ENCODE results near the gene OTUD4.
"Not testable (repeated sequence)": the region's sequence is repeated elsewhere in the genome, so short reads cannot be mapped to it uniquely, and the experiment has no call there.

OTUD4 gene

GRCh38 chr4:145180298-145181090 lies at the start of gene OTUD4:
TSS of gene OTUD4 (minus strand) at chr4:145180589. CDS start at chr4:145179973, 616 bp downstream.
- DNase-seq (ENCODE audit: low read depth) = peak; percentile 91

DNA sequence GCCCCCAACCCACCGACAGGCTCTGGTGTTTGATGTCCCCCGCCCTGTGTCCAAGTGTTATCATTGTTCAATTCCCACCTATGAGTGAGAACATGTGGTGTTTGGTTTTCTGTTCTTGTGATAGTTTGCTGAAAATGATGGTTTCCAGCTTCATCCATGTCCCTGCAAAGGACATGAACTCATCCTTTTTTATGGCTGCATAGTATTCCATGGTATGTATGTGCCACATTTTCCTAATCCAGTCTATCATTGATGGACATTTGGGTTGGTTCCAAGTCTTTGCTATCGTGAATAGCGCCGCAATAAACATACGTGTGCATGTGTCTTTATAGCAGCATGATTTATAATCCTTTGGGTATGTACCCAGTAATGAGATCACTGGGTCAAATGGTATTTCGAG lies 42.8 kb upstream of the OTUD4 start:
- not testable (repeated sequence) for DNase-seq (ENCODE audit: low read depth)

DNA sequence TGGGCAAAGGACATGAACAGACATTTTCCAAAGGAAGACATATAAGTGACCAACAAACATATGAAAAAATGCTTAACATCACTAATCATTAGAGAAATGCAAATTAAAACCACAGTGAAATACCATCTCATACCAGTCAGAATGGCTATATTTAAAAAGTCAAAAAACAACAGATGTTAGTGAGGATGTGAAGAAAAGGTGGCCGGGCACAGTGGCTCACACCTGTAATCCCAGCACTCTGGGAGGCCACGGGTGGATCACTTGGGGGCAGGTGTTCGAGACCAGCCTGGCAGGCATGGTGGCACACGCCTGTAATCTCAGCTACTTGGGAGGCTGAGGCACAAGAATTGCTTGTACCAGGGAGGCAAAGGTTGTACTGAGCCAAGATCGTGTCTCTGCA lies 41.1 kb upstream of the OTUD4 start:
- DNase-seq (ENCODE audit: low read depth) = not testable (repeated sequence)

GRCh38 chr4:145219090-145219489 lies 38.7 kb upstream of the OTUD4 start:
- no peak for DNase-seq (ENCODE audit: low read depth)

DNA sequence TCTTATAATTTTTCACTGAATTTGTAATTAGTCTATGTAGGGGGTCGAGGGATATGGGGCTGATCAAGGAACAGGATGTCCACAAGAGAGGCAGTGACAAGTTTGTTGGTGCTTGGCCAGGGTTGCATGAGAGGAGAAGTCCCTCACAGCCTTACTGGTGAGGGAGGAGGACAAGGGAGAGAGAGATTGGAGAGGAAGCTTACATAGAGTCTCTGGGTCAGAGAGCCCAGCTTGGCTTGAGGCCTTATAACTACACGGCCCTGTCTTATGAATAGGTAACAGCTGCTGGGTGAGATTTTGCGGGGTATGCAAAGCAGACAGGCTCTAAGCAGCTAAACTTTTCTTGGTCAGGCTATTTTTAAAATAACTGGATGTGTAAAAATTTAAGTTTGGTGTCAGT lies 37.9 kb upstream of the OTUD4 start:
- DNase-seq (ENCODE audit: low read depth) = no peak

GRCh38 chr4:145217349-145217748 lies 37.0 kb upstream of the OTUD4 start:
- no peak for DNase-seq (ENCODE audit: low read depth)

DNA sequence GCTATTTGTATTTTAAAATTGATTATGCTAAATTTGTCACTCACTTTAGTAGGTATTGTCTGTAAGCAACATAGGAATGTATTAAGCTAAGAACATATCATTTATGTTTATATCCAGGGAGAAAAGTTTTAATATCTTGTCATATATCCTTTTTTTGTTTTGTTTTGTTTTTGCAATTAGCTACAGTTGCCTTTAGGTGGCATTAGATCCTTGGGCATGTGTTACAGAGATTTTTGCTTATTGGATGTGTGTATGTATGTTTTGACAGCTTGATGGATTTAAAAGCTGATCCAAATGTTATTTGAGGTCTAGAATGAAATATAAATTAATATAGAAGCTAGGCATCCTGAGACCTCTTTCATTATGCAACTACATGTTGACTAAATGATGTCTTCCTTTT lies 36.1 kb upstream of the OTUD4 start:
- no peak for DNase-seq (ENCODE audit: low read depth)

DNA sequence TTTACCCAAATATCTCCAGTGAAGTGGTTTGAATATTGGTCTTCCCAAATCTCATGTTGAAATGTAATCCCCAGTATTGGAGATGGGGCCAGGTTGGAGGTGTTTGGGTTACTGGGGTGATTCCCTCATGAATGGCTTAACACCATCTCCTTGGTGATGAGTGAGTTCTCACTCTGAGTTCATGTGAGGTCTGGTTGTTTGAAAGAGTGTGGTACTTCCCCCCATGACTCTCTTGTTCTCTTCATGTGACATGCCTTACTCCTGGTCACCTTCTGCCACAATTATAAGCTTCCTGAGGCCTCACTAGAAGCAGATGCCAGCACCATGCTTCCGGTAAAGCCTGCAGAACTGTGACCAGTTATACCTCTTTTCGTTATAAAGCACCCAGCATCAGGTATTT lies 32.9 kb upstream of the OTUD4 start:
- DNase-seq (ENCODE audit: low read depth) = no peak

DNA sequence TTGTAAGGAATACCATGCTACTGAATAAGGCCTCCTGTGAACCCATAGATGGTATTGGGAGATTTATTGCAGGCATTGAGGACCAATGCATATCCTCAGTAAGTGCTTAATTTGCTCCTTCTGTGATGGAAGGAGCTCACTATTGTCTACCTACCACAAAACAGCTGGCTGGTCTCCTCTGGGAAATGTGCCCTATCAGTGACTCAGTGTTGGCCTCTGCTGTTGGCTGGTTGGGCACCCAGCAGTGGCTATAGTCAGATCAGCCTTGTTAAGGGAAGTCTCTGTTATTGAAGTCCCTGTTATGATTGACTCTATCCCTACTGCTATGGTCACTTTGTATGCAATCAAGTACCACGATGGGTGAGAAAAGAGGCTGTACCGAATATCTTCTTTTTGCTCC lies 27.5 kb upstream of the OTUD4 start:
- no peak for DNase-seq (ENCODE audit: low read depth)

DNA sequence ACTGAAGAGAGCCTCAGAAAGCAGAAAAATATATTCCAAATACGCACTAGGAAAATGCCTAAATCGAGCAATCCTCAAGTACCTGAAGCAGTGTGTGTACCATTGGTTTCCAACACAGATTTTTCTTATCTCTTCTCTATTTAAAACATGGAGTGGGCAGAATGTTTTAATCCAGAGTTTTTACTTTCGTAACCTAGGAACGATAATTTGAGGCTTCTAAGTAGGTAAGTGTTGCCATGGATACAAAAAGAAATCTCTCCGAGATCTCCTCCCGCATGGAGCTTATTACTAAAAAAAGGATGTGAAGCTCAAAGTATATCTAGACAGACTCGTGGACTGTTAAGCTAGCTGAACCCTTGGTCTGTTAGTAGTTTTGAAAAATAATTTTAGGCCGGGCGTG lies 23.0 kb upstream of the OTUD4 start:
- DNase-seq (ENCODE audit: low read depth) = no peak

GRCh38 chr4:145200366-145200765 lies 20.0 kb upstream of the OTUD4 start:
- DNase-seq (ENCODE audit: low read depth) = no peak

GRCh38 chr4:145199051-145199716 lies 18.8 kb upstream of the OTUD4 start:
- DNase-seq (ENCODE audit: low read depth) = no peak

DNA sequence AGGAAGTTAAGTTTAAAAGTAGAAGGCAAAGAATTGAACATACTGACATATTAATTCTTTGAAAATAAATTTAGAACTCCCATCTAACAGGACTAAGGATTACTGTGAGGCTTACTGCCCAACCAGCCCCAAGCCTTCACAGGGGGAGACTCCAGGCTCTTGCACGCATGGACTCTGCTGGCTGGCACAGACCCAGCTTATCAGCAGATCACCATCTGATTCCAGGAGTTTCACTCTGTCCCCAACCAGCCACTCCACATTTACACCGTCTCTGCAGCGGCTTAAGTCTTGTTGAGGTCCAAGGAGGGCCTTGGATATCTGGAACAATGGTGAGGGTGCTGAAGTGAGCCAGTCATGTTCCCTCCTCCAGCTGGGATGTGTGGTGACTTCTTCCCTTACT lies 16.4 kb upstream of the OTUD4 start:
- no peak for DNase-seq (ENCODE audit: low read depth)

DNA sequence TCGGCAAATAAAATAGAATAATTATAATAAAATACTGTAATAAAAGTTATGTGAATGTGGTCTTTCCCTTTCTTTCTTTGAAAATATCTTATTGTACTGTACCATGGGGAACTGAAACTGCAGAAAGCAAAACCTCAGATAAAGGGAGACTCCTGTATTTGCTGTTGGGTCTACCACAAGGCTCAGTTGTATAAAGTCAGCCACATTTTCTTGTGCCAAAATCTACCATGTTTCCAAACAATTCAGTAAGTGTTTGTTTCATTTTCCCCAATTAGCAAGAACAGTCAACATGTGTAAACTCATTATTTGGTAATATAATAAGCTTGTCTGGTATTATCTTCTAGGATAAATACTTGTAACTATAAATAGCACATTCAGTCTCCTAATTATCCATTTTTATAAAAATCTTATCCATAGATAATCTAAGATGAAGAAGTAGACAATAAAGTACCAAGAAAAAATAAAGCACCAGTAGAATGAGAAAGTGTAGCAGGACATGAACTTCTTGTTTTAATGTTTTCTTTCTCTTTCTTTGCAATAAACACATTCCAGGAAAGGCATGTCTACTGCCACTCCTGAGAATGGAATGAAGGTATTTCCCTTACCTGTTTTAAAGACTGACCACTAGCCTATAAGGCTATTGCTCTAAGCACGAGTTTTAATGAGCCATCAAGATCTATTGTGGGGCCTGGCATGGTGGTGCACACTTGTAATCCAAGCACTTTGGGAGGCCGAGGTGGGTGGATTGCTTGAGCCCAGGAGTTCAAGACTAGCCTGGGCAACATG lies 15.0 kb upstream of the OTUD4 start:
- no peak for DNase-seq (ENCODE audit: low read depth)

GRCh38 chr4:145189981-145190380 lies 9.6 kb upstream of the OTUD4 start:
- DNase-seq (ENCODE audit: low read depth) = no peak

DNA sequence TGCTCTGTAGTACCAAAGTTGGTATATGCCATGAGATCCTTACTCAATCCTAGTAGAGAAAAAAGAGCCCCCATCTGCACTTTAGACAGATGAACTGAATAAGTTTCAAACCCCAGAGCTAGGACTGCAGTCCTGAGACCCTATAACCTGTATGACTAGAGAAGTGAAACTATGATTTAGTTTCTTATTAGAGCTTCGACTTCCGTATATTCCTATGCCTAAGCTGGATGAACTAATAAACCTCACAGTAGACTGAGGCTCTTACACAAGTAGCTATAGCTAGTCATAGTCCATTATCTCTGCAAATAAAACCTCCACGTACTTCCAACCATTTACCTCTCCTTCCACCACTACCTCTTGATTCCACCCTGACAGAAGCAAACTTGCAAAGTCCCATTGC lies 6.3 kb upstream of the OTUD4 start:
- DNase-seq (ENCODE audit: low read depth) = no peak

DNA sequence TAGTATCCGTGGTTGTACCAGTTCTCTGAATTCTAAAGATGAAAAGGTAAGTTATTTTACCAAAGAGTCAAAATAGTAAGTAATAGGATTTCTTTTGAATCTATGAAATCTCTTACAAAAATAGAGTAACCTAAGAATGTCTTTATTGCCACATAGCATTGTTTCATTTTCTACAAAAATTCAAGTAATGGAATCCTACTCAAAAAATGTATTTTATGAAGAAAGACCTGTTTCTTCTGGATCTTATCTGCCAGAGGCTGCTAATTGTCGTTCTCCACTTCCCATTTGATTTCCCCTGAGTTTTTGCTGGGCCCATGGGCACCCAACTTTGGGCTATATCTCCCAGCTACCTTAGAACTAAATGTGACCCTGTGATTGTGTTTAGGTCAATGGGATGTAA lies 3.2 kb upstream of the OTUD4 start:
- DNase-seq (ENCODE audit: low read depth) = no peak

DNA sequence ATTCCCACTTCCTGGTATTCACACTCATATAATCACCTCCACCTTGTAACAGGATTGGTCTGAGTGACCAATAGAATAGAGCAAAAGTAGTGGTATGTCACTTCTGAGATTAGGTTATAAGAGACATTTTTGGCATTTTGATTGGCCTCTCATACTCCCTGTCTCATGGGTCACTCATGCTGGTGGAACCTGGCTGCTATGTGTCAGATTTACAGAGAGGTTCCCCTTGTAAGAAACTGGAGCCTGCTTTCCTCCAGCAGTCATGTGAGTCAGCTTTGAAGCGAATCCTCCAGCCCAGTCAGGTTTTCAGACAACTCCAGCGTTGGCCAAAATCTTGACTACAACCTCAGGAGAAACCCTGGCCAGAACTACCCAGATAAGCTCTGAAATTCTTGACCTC lies 2.6 kb upstream of the OTUD4 start:
- DNase-seq (ENCODE audit: low read depth) = no peak

DNA sequence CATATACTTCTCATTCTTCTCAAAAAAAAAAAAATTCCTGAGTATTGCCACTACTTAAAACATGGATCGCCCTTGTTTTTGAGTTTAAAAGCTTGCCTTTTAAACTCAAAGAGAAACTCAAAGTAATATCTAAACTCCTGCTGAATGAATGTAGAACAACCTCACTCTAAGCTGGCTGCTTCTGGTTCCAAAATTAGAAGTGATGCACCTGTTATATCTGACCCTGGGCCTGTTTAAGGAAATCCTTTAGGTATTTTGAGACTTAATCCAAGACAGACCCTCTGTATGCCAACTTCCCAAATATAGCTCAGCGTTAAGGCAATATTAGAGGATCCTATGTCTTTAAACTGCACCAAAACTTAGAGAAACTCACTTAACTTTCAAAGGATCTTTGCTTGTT lies 1.8 kb upstream of the OTUD4 start:
- DNase-seq (ENCODE audit: low read depth) = no peak

DNA sequence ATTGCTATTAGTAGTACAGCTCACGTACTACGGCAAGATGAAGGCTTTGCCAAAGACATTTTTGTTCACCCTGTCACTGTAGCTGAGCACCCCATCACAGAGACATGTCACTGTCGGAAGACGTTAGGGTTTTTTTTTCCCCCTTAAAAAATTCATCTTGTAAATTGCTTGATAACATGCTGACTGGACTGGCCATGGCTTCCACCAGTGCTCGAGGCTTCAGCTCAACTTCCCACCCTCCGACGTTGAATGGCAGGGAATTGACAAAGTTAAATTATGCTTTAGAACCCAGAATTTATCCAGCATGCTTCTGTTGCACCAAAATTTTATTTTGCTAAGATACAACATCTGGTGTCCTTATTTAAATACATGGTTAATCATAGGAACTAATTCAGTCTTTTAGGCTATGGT lies 707 bp upstream of the OTUD4 start:
- no peak for DNase-seq (ENCODE audit: low read depth)

- not testable (repeated sequence) for DNase-seq (ENCODE audit: low read depth)
Observed at GRCh38 chr4:145179861-145180297, 510 bp downstream of the OTUD4 start.

- DNase-seq (ENCODE audit: low read depth) = peak; percentile 73
Observed at GRCh38 chr4:145179281-145179860, 1.0 kb downstream of the OTUD4 start.

All from activated T-cell treated with anti-CD3 and anti-CD28 coated beads for 24 hours (primary cell).